Measurements from ENCODE around the gene CFC1B.
"Not testable (repeated sequence)": the region's sequence is repeated elsewhere in the genome, so short reads cannot be mapped to it uniquely, and the experiment has no call there.

The CFC1B gene

GRCh38 chr2:130531672-130532071, 10.7 kb downstream of the CFC1B start:
- H3K9ac ChIP-seq (ENCODE audit: low read depth, low read length); H3K36me3 ChIP-seq (ENCODE audit: control insufficient read depth, insufficient read depth, low read length); H3K9me3 ChIP-seq (ENCODE audit: control insufficient read depth, insufficient read depth, low read length); H3K4me1 ChIP-seq (ENCODE audit: control insufficient read depth, insufficient read depth, low read length); H3K27me3 ChIP-seq (ENCODE audit: control insufficient read depth, insufficient read depth, low read length); H3K4me3 ChIP-seq (ENCODE audit: low read depth, low read length); H3K27ac ChIP-seq (ENCODE audit: low read depth, low read length): not testable (repeated sequence)

GRCh38 chr2:130536654-130537053, 15.6 kb downstream of the CFC1B start:
- H3K9me3 ChIP-seq (ENCODE audit: control insufficient read depth, insufficient read depth, low read length); H3K27ac ChIP-seq (ENCODE audit: low read depth, low read length); H3K27me3 ChIP-seq (ENCODE audit: control insufficient read depth, insufficient read depth, low read length); H3K4me1 ChIP-seq (ENCODE audit: control insufficient read depth, insufficient read depth, low read length); H3K36me3 ChIP-seq (ENCODE audit: control insufficient read depth, insufficient read depth, low read length); H3K9ac ChIP-seq (ENCODE audit: low read depth, low read length); H3K4me3 ChIP-seq (ENCODE audit: low read depth, low read length): not testable (repeated sequence)

DNA sequence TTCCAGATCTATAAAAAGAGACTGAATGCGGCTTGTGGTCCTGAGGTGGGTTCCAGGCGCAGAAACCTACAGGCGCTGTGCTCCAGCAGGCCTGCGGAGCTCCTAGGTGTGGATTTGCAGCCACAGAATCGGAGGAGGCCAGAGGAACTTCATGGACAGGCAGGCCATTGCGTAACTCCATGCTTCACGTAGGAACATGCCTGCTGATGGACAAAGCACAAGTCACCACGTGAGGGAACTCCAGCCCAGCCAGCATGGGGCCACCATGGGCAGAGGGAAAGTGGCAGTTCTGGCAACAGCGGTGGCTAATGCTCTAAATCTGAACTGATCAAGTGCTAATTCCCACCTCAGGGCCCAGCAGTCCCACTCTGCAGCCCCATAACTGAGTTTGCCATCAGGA, 17.2 kb downstream of the CFC1B start:
- H3K27ac ChIP-seq (ENCODE audit: low read depth, low read length); H3K27me3 ChIP-seq (ENCODE audit: control insufficient read depth, insufficient read depth, low read length); H3K4me3 ChIP-seq (ENCODE audit: low read depth, low read length); H3K9me3 ChIP-seq (ENCODE audit: control insufficient read depth, insufficient read depth, low read length); H3K36me3 ChIP-seq (ENCODE audit: control insufficient read depth, insufficient read depth, low read length); H3K9ac ChIP-seq (ENCODE audit: low read depth, low read length); H3K4me1 ChIP-seq (ENCODE audit: control insufficient read depth, insufficient read depth, low read length): not testable (repeated sequence)

DNA sequence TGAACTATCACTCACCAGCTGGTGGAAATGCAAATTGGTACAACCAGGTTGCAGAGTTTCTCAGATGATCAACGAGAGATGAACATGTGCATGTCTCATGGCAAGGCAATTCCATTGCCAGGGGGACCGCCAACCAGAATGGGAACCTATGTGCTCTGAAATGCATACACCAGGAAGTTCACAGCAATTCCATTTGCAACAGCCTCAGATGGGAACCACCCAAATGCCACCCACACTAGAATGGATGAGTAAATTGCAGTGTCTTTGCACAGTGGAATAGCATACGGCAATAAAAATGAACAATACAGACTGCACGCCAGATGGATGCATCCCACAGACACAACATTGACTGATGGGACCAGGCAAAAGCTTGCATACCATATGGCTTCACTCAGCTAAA, 21.8 kb downstream of the CFC1B start:
- H3K9me3 ChIP-seq (ENCODE audit: control insufficient read depth, insufficient read depth, low read length); H3K27me3 ChIP-seq (ENCODE audit: control insufficient read depth, insufficient read depth, low read length); H3K9ac ChIP-seq (ENCODE audit: low read depth, low read length): not testable (repeated sequence)

DNA sequence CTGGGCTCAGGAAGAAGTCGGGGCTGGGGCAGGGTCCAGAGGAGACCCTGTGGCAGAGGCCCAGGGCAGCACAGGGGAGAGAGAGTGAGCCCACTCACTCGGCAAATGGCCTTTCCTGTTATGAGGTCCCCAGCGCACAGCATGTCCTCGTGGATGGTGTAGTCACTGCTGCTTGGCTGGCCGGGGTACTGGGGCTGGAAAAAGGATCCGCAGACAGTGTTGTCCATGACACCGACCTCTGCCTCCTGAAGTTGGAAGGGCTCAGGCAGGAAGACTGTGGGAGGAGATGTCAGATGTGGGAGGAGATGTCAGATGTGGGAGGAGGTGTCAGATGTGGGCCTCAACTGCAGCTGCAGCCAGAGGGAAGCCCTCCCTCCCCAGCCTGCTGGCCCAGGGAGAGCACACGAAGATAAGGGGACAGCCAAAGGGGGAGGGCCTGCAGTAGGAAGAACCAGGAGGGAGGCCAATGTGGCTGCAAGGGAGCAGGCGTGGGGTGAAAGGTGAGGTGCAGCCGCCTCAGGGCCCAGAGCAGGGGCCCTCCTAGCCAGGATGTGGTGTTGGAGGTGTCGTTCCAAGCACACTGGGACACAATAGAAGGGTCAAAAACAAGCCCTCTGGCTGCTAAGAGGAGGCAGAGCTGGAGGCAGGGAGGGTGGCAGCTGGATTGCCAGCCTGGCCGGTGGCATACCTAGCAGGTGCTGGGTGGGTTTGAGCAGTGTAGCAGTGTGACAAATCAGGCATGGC, 22.9 kb downstream of the CFC1B start:
- not testable (repeated sequence) for H3K4me1 ChIP-seq (ENCODE audit: control insufficient read depth, insufficient read depth, low read length); H3K27ac ChIP-seq (ENCODE audit: low read depth, low read length); H3K4me3 ChIP-seq (ENCODE audit: low read depth, low read length); H3K9ac ChIP-seq (ENCODE audit: low read depth, low read length); H3K36me3 ChIP-seq (ENCODE audit: control insufficient read depth, insufficient read depth, low read length); H3K27me3 ChIP-seq (ENCODE audit: control insufficient read depth, insufficient read depth, low read length); H3K9me3 ChIP-seq (ENCODE audit: control insufficient read depth, insufficient read depth, low read length)

More for the DNA sequence above, 21.8 kb downstream of the CFC1B start:
- H3K4me3 ChIP-seq (ENCODE audit: low read depth, low read length); H3K4me1 ChIP-seq (ENCODE audit: control insufficient read depth, insufficient read depth, low read length); H3K36me3 ChIP-seq (ENCODE audit: control insufficient read depth, insufficient read depth, low read length); H3K27ac ChIP-seq (ENCODE audit: low read depth, low read length): not testable (repeated sequence)

GRCh38 chr2:130544978-130545377, 24.0 kb downstream of the CFC1B start:
- H3K9ac ChIP-seq (ENCODE audit: low read depth, low read length); H3K36me3 ChIP-seq (ENCODE audit: control insufficient read depth, insufficient read depth, low read length); H3K4me3 ChIP-seq (ENCODE audit: low read depth, low read length); H3K27ac ChIP-seq (ENCODE audit: low read depth, low read length); H3K4me1 ChIP-seq (ENCODE audit: control insufficient read depth, insufficient read depth, low read length); H3K9me3 ChIP-seq (ENCODE audit: control insufficient read depth, insufficient read depth, low read length); H3K27me3 ChIP-seq (ENCODE audit: control insufficient read depth, insufficient read depth, low read length): not testable (repeated sequence)

GRCh38 chr2:130548418-130548817, 27.4 kb downstream of the CFC1B start:
- not testable (repeated sequence) for H3K4me3 ChIP-seq (ENCODE audit: low read depth, low read length); H3K36me3 ChIP-seq (ENCODE audit: control insufficient read depth, insufficient read depth, low read length); H3K9me3 ChIP-seq (ENCODE audit: control insufficient read depth, insufficient read depth, low read length); H3K27ac ChIP-seq (ENCODE audit: low read depth, low read length); H3K4me1 ChIP-seq (ENCODE audit: control insufficient read depth, insufficient read depth, low read length); H3K27me3 ChIP-seq (ENCODE audit: control insufficient read depth, insufficient read depth, low read length); H3K9ac ChIP-seq (ENCODE audit: low read depth, low read length)

DNA sequence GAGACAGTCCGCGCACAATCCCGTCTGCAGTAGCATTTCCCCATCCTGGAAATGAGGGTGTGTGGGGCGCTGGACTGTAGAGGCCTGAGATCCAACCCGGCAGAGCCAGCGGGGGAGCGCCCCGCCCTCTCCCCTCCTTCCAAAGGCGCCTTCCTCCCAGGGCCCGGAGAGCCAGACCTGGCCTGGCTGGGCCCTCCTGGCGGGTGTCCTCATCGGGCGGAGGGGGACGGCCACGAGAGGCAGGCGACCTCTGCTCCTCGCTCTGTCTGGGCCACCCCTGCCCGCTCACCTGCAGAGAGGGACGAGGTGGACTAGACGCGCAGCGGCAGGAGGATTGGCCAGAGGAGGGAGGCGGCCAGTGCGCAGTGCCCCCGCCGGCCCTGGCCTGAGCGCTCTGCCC, 28.5 kb downstream of the CFC1B start:
- not testable (repeated sequence) for H3K36me3 ChIP-seq (ENCODE audit: control insufficient read depth, insufficient read depth, low read length); H3K4me3 ChIP-seq (ENCODE audit: low read depth, low read length); H3K4me1 ChIP-seq (ENCODE audit: control insufficient read depth, insufficient read depth, low read length); H3K9me3 ChIP-seq (ENCODE audit: control insufficient read depth, insufficient read depth, low read length); H3K9ac ChIP-seq (ENCODE audit: low read depth, low read length); H3K27me3 ChIP-seq (ENCODE audit: control insufficient read depth, insufficient read depth, low read length); H3K27ac ChIP-seq (ENCODE audit: low read depth, low read length)

DNA sequence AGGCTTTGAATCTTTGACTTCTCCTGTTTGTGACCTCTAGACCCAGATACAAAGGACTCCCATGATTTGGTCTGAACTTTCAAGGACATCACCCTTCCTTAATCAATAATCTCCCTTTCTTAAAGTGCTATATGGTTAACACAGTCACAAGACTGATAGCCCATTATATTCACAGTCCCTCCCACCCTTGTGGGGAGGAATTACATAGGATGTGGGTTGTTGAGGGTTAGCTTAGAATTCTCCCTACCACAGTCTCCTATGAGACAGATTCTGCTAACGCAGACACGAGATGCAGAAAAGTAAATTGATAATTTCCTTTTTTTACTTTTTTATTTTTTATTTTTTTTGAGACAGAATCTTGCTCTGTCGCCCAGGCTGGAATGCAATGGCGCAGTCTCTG, 33.2 kb downstream of the CFC1B start:
- H3K27ac ChIP-seq (ENCODE audit: low read depth, low read length); H3K9me3 ChIP-seq (ENCODE audit: control insufficient read depth, insufficient read depth, low read length); H3K27me3 ChIP-seq (ENCODE audit: control insufficient read depth, insufficient read depth, low read length); H3K4me1 ChIP-seq (ENCODE audit: control insufficient read depth, insufficient read depth, low read length); H3K4me3 ChIP-seq (ENCODE audit: low read depth, low read length); H3K36me3 ChIP-seq (ENCODE audit: control insufficient read depth, insufficient read depth, low read length); H3K9ac ChIP-seq (ENCODE audit: low read depth, low read length): not testable (repeated sequence)

- H3K4me1 ChIP-seq (ENCODE audit: control insufficient read depth, insufficient read depth, low read length); H3K36me3 ChIP-seq (ENCODE audit: control insufficient read depth, insufficient read depth, low read length); H3K9me3 ChIP-seq (ENCODE audit: control insufficient read depth, insufficient read depth, low read length); H3K9ac ChIP-seq (ENCODE audit: low read depth, low read length); H3K27me3 ChIP-seq (ENCODE audit: control insufficient read depth, insufficient read depth, low read length); H3K27ac ChIP-seq (ENCODE audit: low read depth, low read length); H3K4me3 ChIP-seq (ENCODE audit: low read depth, low read length): not testable (repeated sequence)
These were observed 35.4 kb downstream of the CFC1B start for GRCh38 chr2:130556441-130556840.

DNA sequence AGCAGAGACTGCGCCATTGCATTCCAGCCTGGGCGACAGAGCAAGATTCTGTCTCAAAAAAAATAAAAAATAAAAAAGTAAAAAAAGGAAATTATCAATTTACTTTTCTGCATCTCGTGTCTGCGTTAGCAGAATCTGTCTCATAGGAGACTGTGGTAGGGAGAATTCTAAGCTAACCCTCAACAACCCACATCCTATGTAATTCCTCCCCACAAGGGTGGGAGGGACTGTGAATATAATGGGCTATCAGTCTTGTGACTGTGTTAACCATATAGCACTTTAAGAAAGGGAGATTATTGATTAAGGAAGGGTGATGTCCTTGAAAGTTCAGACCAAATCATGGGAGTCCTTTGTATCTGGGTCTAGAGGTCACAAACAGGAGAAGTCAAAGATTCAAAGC, 45.1 kb downstream of the CFC1B start:
- H3K27ac ChIP-seq (ENCODE audit: low read depth, low read length); H3K9me3 ChIP-seq (ENCODE audit: control insufficient read depth, insufficient read depth, low read length); H3K4me3 ChIP-seq (ENCODE audit: low read depth, low read length); H3K9ac ChIP-seq (ENCODE audit: low read depth, low read length); H3K36me3 ChIP-seq (ENCODE audit: control insufficient read depth, insufficient read depth, low read length); H3K27me3 ChIP-seq (ENCODE audit: control insufficient read depth, insufficient read depth, low read length); H3K4me1 ChIP-seq (ENCODE audit: control insufficient read depth, insufficient read depth, low read length): not testable (repeated sequence)

DNA sequence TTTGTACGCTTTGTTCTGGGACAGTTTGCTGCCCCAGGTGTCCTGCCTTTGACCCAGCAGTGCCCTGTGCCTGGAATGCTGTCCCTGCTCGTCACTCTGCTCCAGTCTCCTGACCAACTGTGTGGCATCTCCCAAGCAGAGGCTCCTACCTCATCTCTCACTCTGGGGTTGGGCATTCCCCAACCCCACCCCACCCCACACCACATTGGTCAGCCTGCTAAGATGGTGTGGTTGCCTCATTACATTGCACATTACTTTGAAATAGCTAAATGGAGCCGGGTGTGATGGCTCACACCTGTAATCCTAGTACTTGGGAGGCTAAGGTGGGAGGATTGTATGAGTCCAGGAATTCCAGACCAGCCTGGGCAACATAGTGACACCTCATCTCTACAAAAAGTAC, 50.9 kb downstream of the CFC1B start:
- H3K36me3 ChIP-seq (ENCODE audit: control insufficient read depth, insufficient read depth, low read length); H3K27me3 ChIP-seq (ENCODE audit: control insufficient read depth, insufficient read depth, low read length); H3K9ac ChIP-seq (ENCODE audit: low read depth, low read length); H3K9me3 ChIP-seq (ENCODE audit: control insufficient read depth, insufficient read depth, low read length); H3K4me1 ChIP-seq (ENCODE audit: control insufficient read depth, insufficient read depth, low read length); H3K4me3 ChIP-seq (ENCODE audit: low read depth, low read length); H3K27ac ChIP-seq (ENCODE audit: low read depth, low read length): not testable (repeated sequence)

Data from HUES48 (cell line).